Mesenchymal stem cell (in vitro differentiated cells and primary cell): ENCODE data around the gene SPEN.
"Not testable (repeated sequence)": the region's sequence is repeated elsewhere in the genome, so short reads cannot be mapped to it uniquely, and the experiment has no call there.

Experiments
- DNase-seq: peaks from one replicate; pipeline ENCODE4 v3.0.0-alpha.2; 2013
- H2AFZ ChIP-seq: one replicate; pipeline ENCODE4 v1.6.1; 2013; ENCODE audit warnings: low read depth, mild to moderate bottlenecking, control low read depth, inconsistent platforms, low read length, moderate library complexity
- H2AK5ac ChIP-seq: 2 replicates; pipeline ENCODE4 v1.6.1; 2013; ENCODE audit warnings: low read length, moderate library complexity, mild to moderate bottlenecking, inconsistent platforms; ENCODE audit not compliant: severe bottlenecking
- H2BK120ac ChIP-seq: one replicate; pipeline ENCODE4 v1.6.1; 2013; ENCODE audit warnings: low read depth, mild to moderate bottlenecking, inconsistent platforms, low read length, moderate library complexity
- H2BK12ac ChIP-seq, 2 experiments: one replicate each; pipeline ENCODE4 v1.6.1; 2013; ENCODE audit warnings: inconsistent platforms in 2 of 2, low read length in 2 of 2, mild to moderate bottlenecking in 2 of 2, moderate library complexity in 2 of 2, control low read depth in 1 of 2
- H2BK15ac ChIP-seq: one replicate; pipeline ENCODE4 v1.6.1; 2013; ENCODE audit warnings: mild to moderate bottlenecking, low read depth, inconsistent platforms; ENCODE audit not compliant: poor library complexity, severe bottlenecking
- H2BK5ac ChIP-seq: 2 replicates; pipeline ENCODE4 v1.6.1; 2013; ENCODE audit warnings: low read depth, mild to moderate bottlenecking, low read length, control low read depth, inconsistent platforms; ENCODE audit not compliant: poor library complexity, severe bottlenecking
- H3K14ac ChIP-seq, 2 experiments: one replicate each; pipeline ENCODE4 v1.6.1; 2013; ENCODE audit warnings: inconsistent platforms in 2 of 2, low read length in 2 of 2, control low read depth in 1 of 2, mild to moderate bottlenecking in 1 of 2, moderate library complexity in 1 of 2
- H3K18ac ChIP-seq, 2 experiments: one replicate each; pipeline ENCODE4 v1.6.1; 2013; ENCODE audit warnings: inconsistent platforms in 2 of 2, low read length in 2 of 2, control low read depth in 1 of 2, low read depth in 1 of 2, mild to moderate bottlenecking in 1 of 2
- H3K23ac ChIP-seq, 2 experiments: one replicate each; pipeline ENCODE4 v1.6.1; 2013; ENCODE audit warnings: inconsistent platforms in 2 of 2, low read length in 2 of 2, mild to moderate bottlenecking in 2 of 2, moderate library complexity in 2 of 2, control low read depth in 1 of 2
- H3K27ac ChIP-seq: 2 replicates; pipeline ENCODE4 v1.5.1; 2013; ENCODE audit warnings: mild to moderate bottlenecking, moderate library complexity, low read length, control low read depth, inconsistent platforms; ENCODE audit not compliant: poor library complexity, severe bottlenecking
- H3K27me3 ChIP-seq, 2 experiments: 2 replicates each; pipeline versions ENCODE4 v1.6.1 to v1.7.0; 2013; ENCODE audit warnings: low read length in 2 of 2, mild to moderate bottlenecking in 2 of 2, moderate library complexity in 2 of 2, control low read depth in 1 of 2, inconsistent platforms in 1 of 2; ENCODE audit not compliant: control insufficient read depth in 1 of 2, insufficient read depth in 1 of 2
- H3K36me3 ChIP-seq, 2 experiments: 2 replicates each; pipeline versions ENCODE4 v1.6.1 to v1.7.0; 2013; ENCODE audit warnings: low read length in 2 of 2, control low read depth in 1 of 2, inconsistent platforms in 1 of 2, low read depth in 1 of 2, mild to moderate bottlenecking in 1 of 2; ENCODE audit not compliant: insufficient read depth in 2 of 2, control insufficient read depth in 1 of 2
- H3K4ac ChIP-seq, 2 experiments: one replicate each; pipeline ENCODE4 v1.6.1; 2013; ENCODE audit warnings: inconsistent platforms in 2 of 2, low read length in 2 of 2, mild to moderate bottlenecking in 2 of 2, moderate library complexity in 2 of 2, control low read depth in 1 of 2, low read depth in 1 of 2
- H3K4me1 ChIP-seq: 2 replicates; pipeline ENCODE4 v1.6.1; 2013; ENCODE audit warnings: low read depth, low read length, control low read depth; ENCODE audit not compliant: control insufficient read depth, insufficient read depth
- H3K4me2 ChIP-seq: 2 replicates; pipeline ENCODE4 v1.6.1; 2013; ENCODE audit warnings: low read length, mild to moderate bottlenecking, inconsistent platforms; ENCODE audit not compliant: poor library complexity, severe bottlenecking
- H3K4me3 ChIP-seq, 2 experiments: 2 replicates each; pipeline versions ENCODE4 v1.5.1 to v1.7.0; 2013; ENCODE audit warnings: low read length in 2 of 2, mild to moderate bottlenecking in 2 of 2, control low read depth in 1 of 2, low read depth in 1 of 2; ENCODE audit not compliant: insufficient read depth in 1 of 2
- H3K79me1 ChIP-seq: replicated peaks from 2 replicates; pipeline ENCODE4 v1.6.1; 2013; ENCODE audit warnings: mild to moderate bottlenecking, control low read depth, low read length, inconsistent platforms; ENCODE audit not compliant: poor library complexity, severe bottlenecking
- H3K9ac ChIP-seq: 2 replicates; pipeline ENCODE4 v1.7.0; 2013; ENCODE audit warnings: mild to moderate bottlenecking, low read length, moderate library complexity
- H3K9me3 ChIP-seq: 2 replicates; pipeline ENCODE4 v1.7.0; 2013; ENCODE audit warnings: mild to moderate bottlenecking, low read length; ENCODE audit not compliant: control insufficient read depth
- H4K8ac ChIP-seq: one replicate; pipeline ENCODE4 v1.6.1; 2013; ENCODE audit warnings: inconsistent platforms, mild to moderate bottlenecking, low read length, moderate library complexity
- H4K91ac ChIP-seq: one replicate; pipeline ENCODE4 v1.6.1; 2013; ENCODE audit warnings: mild to moderate bottlenecking, low read length, inconsistent platforms
- WGBS: methylation state at CpG from one replicate; pipeline ENCODE4 v1.1.7; 2013; ENCODE audit warnings: mixed read lengths; 5-methylcytosine and 5-hydroxymethylcytosine counted together

The SPEN gene

DNA sequence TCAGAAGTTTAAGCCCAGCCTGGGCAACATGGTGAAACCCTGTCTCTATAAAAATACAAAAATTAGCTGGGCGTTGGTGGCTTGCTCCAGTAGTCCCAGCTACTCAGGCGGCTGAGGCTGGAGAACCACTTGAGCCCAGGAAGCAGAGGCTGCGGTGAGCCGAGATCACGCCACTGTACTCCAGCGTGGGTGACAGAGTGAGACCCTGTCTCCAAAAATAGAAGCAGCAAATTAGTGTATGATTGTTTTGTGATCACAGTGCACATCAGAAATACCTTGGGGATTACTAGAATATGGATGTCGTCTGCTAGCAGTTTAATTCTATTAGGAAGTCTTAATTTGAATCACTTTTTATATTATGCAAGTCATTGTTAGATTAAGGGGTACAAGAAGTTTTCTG is 69.4 kb downstream of the SPEN start:
- H3K79me1 ChIP-seq, result peaks cover 28% of the 10 kb centered on the region
- no peak overlapping the region for H3K14ac ChIP-seq
- no peak overlapping the region for H2BK12ac ChIP-seq
- no peak overlapping the region for H3K23ac ChIP-seq
- peak overlapping the region; percentile 27 for H4K91ac ChIP-seq
- H3K9ac ChIP-seq, result peak overlapping the region; percentile 68
- no peak overlapping the region for H2BK15ac ChIP-seq
- no peak overlapping the region for H3K4me2 ChIP-seq
- no peak overlapping the region for H2AK5ac ChIP-seq
- no peaks in the 10 kb centered on the region for H3K27me3 ChIP-seq
- H2AFZ ChIP-seq, result no peak overlapping the region
- 72% methylated on average over 7 of the region's 7 CpGs for WGBS
- peak overlapping the region; percentile 34 for H2BK120ac ChIP-seq
- no peak overlapping the region for H2BK5ac ChIP-seq
- H3K4ac ChIP-seq, result no peak overlapping the region
- peaks cover 16 to 52% of the 10 kb centered on the region in 2 experiments for H3K36me3 ChIP-seq
- peaks cover 8% of the 10 kb centered on the region for H3K4me1 ChIP-seq
- peak; percentile 13 for DNase-seq
- H3K18ac ChIP-seq, result peak overlapping the region in 1 of 2 experiments; percentile 43
- H4K8ac ChIP-seq, result no peak overlapping the region
- no peak overlapping the region for H3K4me3 ChIP-seq
- H3K9me3 ChIP-seq, result no peaks in the 10 kb centered on the region
- no peak overlapping the region for H3K27ac ChIP-seq

DNA sequence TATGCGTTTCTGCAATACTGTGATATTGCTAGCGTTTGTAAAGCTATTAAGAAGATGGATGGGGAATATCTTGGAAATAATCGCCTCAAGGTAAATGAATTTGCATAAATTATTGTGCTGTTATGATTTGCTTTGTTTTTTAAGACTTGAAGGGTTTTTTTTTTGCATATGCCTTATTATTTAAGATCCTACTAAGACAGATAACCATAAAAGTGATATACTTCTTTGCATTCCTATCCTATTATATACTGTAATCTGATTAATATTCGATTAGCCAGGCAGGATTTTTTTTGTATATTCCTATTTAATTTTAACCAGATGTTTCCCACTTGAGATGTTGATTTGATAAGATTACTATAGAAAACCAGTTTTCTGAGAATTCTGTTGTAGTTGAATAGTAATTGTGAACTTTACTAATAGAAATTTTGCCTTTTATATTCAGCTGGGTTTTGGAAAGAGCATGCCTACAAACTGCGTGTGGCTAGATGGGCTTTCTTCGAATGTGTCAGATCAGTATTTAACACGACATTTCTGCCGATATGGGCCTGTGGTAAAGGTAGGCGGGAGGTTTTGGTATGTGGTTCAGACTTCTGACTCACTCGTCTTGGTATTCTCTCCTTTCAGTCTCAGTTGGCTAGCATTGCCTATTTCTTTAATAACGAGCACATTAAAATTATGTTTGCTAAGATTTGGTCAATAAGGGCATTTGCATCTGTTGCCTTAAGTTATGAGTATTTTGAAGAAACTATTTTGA is 71.6 kb downstream of the SPEN start:
- no peak overlapping the region for H3K4ac ChIP-seq
- no peak overlapping the region for H2BK12ac ChIP-seq
- peak; percentile 36 for DNase-seq
- no peak overlapping the region for H3K14ac ChIP-seq
- H3K9ac ChIP-seq, result no peak overlapping the region
- H2BK15ac ChIP-seq, result no peak overlapping the region
- H2AFZ ChIP-seq, result no peak overlapping the region
- no peaks in the 10 kb centered on the region for H3K9me3 ChIP-seq
- no peak overlapping the region for H2AK5ac ChIP-seq
- peak overlapping the region; percentile 37 for H3K4me2 ChIP-seq
- H2BK120ac ChIP-seq, result no peak overlapping the region
- H3K18ac ChIP-seq, result no peak overlapping the region
- no peak overlapping the region for H2BK5ac ChIP-seq
- no peak overlapping the region for H4K8ac ChIP-seq
- no peak overlapping the region for H4K91ac ChIP-seq
- H3K4me1 ChIP-seq, result peaks cover 10% of the 10 kb centered on the region
- H3K27ac ChIP-seq, result peak overlapping the region; percentile 49
- no peaks in the 10 kb centered on the region for H3K27me3 ChIP-seq
- peaks cover 16 to 48% of the 10 kb centered on the region in 2 experiments for H3K36me3 ChIP-seq
- H3K23ac ChIP-seq, result no peak overlapping the region
- no peak overlapping the region for H3K4me3 ChIP-seq
- peaks cover 18% of the 10 kb centered on the region for H3K79me1 ChIP-seq
- 82% methylated on average over 9 of the region's 11 CpGs for WGBS

DNA sequence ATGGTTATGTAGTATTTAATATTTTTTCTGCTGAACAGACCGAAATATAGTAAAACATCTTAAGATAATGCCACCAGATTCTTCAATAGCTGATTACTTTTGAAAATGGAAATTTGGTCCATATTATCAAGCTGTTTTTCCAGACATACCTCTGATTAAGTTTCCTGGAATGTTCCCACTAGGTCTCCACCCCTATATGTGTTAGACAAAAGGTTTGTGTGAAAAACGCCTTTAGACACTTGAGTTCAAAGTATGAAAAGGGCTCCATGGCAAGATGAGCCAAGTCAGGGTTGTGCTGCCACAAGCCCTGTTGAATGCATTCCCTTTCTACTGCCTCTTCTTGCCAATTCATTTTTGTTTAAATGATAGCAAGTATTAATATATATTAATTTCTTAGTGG is 75.7 kb downstream of the SPEN start:
- Histone ChIP-seq H3K27ac (peak overlapping the region; percentile 67), H3K18ac (no peak overlapping the region), H3K79me1 (peaks cover 8% of the 10 kb centered on the region), H3K36me3 (peaks cover 15 to 69% of the 10 kb centered on the region in 2 experiments), H2BK15ac (no peak overlapping the region), H3K23ac (no peak overlapping the region), H2AK5ac (no peak overlapping the region), H3K4me3 (no peak overlapping the region), H2BK120ac (no peak overlapping the region), H4K91ac (no peak overlapping the region), H4K8ac (no peak overlapping the region), H2BK5ac (no peak overlapping the region), H3K9ac (no peak overlapping the region), H2AFZ (no peak overlapping the region), H2BK12ac (no peak overlapping the region), H3K14ac (no peak overlapping the region), H3K4me2 (no peak overlapping the region), H3K9me3 (no peaks in the 10 kb centered on the region), H3K4me1 (peaks cover 5% of the 10 kb centered on the region), H3K27me3 (no peaks in the 10 kb centered on the region), H3K4ac (no peak overlapping the region)
- DNase-seq, result peak; percentile 23
- 44% methylated on average over 1 of the region's 2 CpGs for WGBS

DNA sequence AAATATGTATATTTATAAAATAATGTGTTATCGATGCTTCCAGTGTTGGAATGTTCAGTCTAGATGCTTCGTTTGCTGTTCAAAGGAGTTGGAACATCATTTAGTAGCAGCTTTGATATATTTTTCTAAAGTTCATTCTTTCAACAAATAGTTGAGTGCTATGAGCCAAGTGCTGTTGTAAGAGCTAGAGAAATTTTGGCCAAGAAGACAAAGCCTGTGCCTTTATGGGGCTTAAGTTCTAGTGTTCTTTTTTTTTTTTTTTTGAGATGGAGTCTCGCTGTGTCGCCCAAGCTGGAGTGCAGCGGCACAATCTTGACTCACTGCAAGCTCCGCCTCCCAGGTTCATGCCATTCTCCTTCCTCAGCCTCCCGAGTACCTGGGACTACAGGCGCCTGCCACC is 78.9 kb downstream of the SPEN start:
- 95% methylated on average over 4 of the region's 8 CpGs for WGBS
- H3K14ac ChIP-seq, H3K27me3 ChIP-seq, H2AFZ ChIP-seq, H3K4me1 ChIP-seq, H3K27ac ChIP-seq, DNase-seq, H2BK15ac ChIP-seq, H3K9me3 ChIP-seq, H3K4me2 ChIP-seq, H3K23ac ChIP-seq, H3K4me3 ChIP-seq, H3K4ac ChIP-seq, H4K8ac ChIP-seq, H2BK5ac ChIP-seq, H3K9ac ChIP-seq, H2AK5ac ChIP-seq, H2BK12ac ChIP-seq, H4K91ac ChIP-seq, H2BK120ac ChIP-seq, H3K18ac ChIP-seq: not testable (repeated sequence)
- peaks cover 29 to 89% of the 10 kb centered on the region in 2 experiments for H3K36me3 ChIP-seq
- peaks cover 25% of the 10 kb centered on the region for H3K79me1 ChIP-seq
